HEK293 (cell line): ENCODE measurements around the gene RPRD1B.

Source experiments
- ZNF488 ChIP-seq: fragments of 450-650 bp; formaldehyde crosslinking; IDR thresholded peaks from 2 replicates; pipeline ENCODE4 v1.5.1; 2016; ENCODE audit warnings: missing biosample characterization, missing genetic modification characterization
- TF ChIP-seq, protein P1 (sequence below): fragments of 450-650 bp; formaldehyde crosslinking; IDR thresholded peaks from 2 replicates; pipeline ENCODE4 v1.5.1; 2016; ENCODE audit warnings: missing biosample characterization, missing genetic modification characterization

GRCh38 chr20:38059832-38060231 is 26.3 kb downstream of the RPRD1B start:
- no peak for TF ChIP-seq ZNF488 (tag by site-specific recombination)
- TF ChIP-seq, protein P1, sequence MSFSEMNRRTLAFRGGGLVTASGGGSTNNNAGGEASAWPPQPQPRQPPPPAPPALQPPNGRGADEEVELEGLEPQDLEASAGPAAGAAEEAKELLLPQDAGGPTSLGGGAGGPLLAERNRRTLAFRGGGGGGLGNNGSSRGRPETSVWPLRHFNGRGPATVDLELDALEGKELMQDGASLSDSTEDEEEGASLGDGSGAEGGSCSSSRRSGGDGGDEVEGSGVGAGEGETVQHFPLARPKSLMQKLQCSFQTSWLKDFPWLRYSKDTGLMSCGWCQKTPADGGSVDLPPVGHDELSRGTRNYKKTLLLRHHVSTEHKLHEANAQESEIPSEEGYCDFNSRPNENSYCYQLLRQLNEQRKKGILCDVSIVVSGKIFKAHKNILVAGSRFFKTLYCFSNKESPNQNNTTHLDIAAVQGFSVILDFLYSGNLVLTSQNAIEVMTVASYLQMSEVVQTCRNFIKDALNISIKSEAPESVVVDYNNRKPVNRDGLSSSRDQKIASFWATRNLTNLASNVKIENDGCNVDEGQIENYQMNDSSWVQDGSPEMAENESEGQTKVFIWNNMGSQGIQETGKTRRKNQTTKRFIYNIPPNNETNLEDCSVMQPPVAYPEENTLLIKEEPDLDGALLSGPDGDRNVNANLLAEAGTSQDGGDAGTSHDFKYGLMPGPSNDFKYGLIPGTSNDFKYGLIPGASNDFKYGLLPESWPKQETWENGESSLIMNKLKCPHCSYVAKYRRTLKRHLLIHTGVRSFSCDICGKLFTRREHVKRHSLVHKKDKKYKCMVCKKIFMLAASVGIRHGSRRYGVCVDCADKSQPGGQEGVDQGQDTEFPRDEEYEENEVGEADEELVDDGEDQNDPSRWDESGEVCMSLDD (tag by site-specific recombination): no peak
